Esophagus squamous epithelium (tissue), 4 donors: Measurements from ENCODE around the gene SLC35F3.

Source experiments
- CTCF ChIP-seq, 6 experiments: fragments of 450-650 bp in 4 of 6; fragments of 200-600 bp in 2 of 6; sonication (generic) in 2 of 6; IDR thresholded peaks; one replicate each; pipeline ENCODE4 v1.5.1; 2016 to 2019; ENCODE audit warnings: antibody characterized with exemption in 6 of 6, mild to moderate bottlenecking in 4 of 6, moderate library complexity in 4 of 6
- POLR2A ChIP-seq, 4 donors: fragments of 450-650 bp; IDR thresholded peaks; one replicate each; pipeline ENCODE4 v1.6.1; 2017; ENCODE audit warnings: antibody characterized with exemption in 4 of 4, mild to moderate bottlenecking in 4 of 4, moderate library complexity in 3 of 4

GRCh38 chr1:234361102-234361603 is 456.7 kb downstream of the SLC35F3 start:
- TF ChIP-seq CTCF (IDR thresholded peaks at IDR 0.05) (no peak), POLR2A (IDR thresholded peaks at IDR 0.05) (no peak)
